ENCODE results near the gene CLASP1.
"Not testable (repeated sequence)": the region's sequence is repeated elsewhere in the genome, so short reads cannot be mapped to it uniquely, and the experiment has no call there.

CLASP1 gene

DNA sequence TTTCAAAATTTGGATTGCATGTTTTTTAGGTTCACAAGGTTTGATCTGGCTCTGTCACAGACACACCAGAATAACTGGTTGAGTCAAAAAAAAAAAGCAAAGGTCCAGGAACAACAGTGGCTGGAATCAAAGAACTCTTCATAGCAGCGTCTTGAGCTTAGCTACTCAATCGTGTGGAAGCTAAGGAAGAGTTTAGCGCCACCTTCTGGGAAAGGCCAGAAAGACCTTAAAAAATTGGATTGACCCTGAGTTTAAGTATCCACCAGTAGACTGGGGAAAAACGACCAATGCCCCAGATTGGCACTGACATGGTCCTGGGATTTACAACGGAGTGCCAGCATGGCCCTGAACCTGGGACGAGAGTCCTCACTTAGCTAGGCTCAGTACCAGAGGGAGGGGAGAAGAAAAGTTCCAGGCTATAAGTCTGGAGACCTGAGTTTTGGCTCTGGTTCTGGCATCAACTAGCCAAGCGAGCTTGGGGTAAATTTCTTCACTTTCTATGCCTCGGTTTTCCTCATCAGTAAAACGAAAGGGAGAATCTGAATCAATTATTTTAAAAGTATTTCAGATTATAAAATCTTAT, 293.1 kb downstream of the CLASP1 start:
- DNase-seq = peak in 28 of 42 donors; percentile 26 to 84 (median 60)
- intact Hi-C loops (cut with DNase I) = loop anchor here (10.0 kb wide), 1 partner anchor 261 kb away; no protein-coding TSS in a partner anchor

DNA sequence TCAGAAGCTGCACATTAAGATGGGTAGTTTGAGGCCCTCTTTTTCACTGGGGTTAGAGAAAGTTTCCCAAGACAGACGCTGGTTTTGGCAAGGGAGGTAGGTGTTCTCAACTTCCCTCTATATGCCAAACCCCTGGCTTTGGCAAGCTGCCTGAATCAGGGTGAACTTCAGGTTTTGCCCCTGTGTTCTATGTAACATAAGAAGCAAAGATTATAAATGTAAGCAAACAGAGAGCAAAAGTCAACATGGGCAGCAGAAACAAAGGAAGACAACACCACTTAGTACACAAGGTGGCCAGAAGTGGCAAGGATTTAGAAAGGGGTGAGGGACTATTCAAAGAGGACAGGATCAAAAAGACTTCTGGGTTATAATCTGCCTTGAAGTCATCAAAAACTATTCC, 293.8 kb downstream of the CLASP1 start:
- intact Hi-C loops (cut with DNase I) = loop anchor here (10.0 kb wide), 1 partner anchor 261 kb away; no protein-coding TSS in a partner anchor

DNA sequence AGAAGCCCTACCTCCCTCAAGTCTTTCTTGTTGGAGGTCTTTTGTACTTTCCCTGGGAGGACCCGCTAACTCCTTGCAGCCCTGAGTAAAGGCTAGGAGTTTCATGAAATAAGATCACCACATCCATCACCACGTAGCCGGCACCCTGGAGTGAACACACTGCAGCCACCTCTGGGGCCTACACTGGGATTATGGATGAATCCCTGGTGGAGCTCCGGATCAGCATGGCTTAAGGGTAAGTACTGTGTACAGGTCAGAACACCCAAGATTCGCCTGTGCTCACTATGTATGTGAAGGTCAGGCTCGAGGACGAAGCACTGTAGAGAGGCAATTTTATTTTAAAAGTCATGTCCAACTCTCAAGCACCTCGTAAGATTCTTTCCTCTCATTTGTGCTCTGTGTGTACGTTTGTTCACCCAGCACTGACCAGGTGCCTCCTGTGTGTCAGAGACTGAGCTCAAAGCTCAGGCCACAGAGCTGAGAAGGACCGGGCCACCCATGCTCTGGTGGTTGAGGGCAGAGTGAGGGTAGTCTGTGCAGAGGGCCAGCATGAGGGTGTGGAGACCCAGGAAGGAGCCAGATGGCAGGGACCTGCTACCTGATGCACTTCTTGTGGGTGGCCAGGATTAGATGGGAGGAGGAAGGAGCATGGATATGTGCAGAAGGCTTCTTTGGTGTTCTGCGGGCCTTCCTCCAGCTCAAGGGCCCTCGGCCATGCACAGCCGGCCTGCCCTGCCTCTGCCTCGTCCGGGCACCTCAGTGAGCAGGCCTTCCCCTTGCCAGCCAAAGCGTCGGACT, 297.5 kb downstream of the CLASP1 start:
- intact Hi-C loops (cut with DNase I) = loop anchor here (10.0 kb wide), 1 partner anchor 257 kb away; no protein-coding TSS in a partner anchor
- DNase-seq = no peak

More for the DNA sequence above, 293.8 kb downstream of the CLASP1 start:
- peak in 1 of 42 donors; percentile 21 for DNase-seq

DNA sequence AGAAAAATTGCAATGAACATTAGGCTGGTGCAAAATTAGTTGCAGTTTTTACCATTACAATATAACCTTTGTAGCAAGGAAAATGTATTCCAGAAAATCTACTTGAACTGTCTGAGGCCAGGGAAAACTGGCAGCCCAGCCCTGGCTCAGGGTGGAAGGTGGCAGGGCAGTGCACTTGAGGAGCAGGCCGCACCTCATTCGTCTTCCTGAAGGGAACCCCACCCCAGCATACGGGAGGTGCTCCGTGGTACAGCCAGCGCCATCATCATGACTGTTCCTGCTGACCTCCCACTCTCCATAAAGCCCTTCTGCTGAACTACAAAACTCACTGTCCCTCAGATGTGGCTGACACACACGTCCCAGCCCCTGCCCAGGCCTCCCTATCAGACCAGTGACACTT, 298.4 kb downstream of the CLASP1 start:
- DNase-seq = no peak
- intact Hi-C loops (cut with DNase I) = loop anchor here (10.0 kb wide), 1 partner anchor 256 kb away; no protein-coding TSS in a partner anchor

DNA sequence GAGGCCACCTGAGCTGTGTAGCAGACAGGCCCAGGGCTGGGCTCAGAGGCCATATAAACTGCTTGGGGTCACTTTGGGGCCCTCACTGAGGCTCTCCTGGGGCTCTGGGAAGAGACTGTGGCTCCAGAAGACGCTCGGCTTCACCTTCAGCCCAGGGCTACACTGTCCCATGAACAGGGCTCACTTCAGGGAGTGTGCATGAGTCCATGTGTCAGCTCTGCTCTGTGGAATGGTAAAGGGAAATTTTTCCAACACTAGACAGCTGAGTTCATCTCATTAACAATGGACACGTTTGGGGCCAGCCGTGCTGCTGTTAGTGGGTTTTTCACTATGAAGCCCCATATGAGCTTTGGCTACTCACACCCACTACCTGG, 298.9 kb downstream of the CLASP1 start:
- no peak for DNase-seq
- intact Hi-C loops (cut with DNase I) = loop anchor here (10.0 kb wide), 1 partner anchor 256 kb away; no protein-coding TSS in a partner anchor

DNA sequence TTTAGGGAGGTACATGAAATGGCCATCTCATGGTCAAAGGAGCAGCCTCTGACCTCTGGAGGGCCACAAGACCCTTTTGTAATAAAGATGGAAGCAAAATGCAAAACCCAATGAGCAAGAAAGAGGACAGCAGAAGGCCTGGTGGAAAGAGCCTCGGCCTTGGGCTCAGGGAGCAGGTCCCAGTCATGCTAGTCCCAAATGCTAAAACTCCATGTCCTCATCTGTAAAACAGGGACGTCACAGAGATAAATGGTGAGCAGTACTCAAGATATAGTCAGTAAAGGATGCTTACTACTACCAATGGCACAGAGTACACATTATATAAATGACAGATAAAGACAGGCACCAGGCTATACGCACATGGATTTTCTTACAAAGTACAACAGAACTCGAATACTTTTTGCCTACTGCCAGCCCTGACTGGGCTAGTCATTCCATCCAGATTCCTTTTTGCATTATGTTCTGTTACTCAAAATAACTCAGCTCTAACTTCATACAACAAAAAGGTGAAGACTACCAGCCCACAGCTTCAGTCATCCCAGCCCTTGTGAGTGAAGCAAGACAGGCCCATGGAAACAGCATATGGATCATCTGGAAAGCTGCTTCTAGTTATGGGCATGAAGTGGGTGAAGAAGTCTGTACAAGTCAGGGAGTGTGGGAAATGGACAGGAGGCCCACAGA, 299.4 kb downstream of the CLASP1 start:
- DNase-seq = peak in 6 of 42 donors; percentile 12 to 55 (median 30)
- intact Hi-C loops (cut with DNase I) = loop anchor here (10.0 kb wide), 1 partner anchor 255 kb away; no protein-coding TSS in a partner anchor

DNA sequence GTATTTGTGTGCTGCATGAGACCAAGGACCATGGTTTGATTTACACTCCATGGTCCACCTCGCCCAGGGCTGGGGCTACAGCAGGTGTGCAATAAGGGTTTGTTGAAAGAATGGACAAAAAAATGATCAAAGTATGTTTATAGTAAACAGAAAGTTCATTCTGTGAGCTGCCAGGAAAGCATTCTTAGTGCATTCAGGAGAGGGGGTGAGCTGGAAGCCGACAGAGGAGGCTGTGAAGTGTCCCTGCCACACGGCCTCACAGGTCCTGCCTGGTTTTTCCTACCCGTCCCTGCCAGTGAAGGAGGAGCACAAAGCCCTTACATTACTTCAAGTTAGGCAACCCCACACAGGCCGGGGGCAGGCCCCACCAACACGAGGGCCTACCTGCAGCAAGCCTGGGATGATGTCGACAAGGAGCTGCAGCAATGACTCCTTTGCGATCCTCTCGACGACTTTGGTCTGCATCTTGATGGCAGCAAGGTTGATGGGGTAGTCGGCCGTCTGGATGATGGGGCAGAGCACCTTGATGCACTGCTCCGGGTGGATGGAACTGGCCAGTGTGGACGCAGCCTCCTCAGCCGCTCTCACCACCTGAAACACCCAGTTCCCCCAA, 301.0 kb downstream of the CLASP1 start:
- intact Hi-C loops (cut with DNase I) = no loop called here
- peak in 1 of 42 donors; percentile 29 for DNase-seq

DNA sequence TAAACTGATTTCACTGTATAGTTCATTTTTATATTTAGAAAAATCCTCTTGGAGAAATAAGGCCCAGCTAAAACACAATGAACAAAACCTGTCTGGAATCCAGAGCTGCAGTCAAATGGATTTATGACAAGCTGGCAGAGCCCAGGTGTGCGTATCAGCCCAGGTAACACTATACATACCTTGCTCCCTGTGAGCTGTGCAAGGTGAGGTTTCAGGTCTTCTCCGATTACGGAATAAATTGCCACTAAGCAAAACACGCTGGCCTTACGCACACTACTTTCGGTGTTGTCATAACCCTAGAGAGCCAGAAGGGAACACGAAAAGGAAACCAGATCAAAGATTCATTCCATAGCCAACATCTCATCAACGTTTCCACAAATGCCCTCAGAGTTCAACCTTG, 302.4 kb downstream of the CLASP1 start:
- no peak for DNase-seq
- intact Hi-C loops (cut with DNase I) = no loop called here

DNA sequence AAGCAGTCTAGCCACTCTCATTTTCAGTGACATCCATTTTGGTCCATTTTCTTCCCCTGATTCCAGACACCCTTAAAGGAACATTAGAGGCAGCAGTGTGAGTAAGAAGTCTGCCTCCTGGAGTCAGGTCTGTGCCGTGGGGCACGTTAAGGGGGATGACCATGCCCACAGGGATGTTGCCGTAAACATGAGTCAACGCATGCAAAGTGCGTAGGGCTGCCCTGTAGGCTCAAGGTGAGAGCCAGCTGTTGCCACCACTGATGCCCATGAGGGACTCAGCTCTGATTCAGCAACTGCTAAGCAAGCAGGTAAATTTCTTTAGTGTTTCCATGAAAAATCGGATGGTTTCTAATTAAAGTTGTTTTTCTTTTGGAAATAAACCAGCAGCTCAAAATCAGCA, 302.9 kb downstream of the CLASP1 start:
- intact Hi-C loops (cut with DNase I) = no loop called here

DNA sequence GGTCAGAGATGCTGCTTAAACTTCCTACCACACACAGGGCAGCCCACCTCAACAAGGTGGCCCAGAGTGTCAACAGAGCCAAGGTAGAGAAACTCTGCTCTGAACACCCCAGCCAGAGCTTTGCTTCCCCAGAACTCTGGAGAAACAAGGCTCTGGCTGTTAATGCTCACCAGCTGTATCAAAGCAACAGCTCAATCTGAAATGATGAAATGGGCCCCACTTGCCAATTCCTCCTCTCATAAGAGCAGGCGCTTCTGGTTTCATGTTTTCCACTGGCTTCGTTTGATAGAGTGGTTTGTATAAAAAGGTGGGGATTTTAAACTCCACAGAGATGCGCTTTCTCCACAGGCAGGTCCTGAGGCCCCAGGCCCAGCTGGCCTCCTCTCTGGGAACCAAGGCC, 303.4 kb downstream of the CLASP1 start:
- intact Hi-C loops (cut with DNase I) = no loop called here

More for the DNA sequence above, 302.9 kb downstream of the CLASP1 start:
- DNase-seq = no peak

DNA sequence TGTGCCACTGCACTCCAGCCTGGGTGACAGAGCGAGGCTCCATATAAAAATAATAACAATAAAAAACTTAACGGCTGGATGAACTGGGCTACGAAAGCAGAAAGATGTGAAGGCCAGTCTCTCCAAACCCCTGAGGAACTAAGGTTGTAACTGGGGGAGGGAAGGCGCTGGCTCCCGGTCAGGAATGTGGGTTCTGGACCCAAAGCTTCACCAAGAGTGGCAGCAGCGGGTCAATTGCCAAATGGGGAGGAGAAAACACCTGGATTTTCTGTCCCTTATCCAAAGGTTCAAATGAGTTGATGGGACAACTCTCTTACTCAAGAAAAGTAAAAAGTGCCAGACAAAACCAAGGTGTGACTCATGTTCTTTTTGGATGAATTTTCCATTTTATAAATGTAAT, 304.2 kb downstream of the CLASP1 start:
- intact Hi-C loops (cut with DNase I) = no loop called here
- DNase-seq = no peak

More for the DNA sequence above, 303.4 kb downstream of the CLASP1 start:
- DNase-seq = no peak

DNA sequence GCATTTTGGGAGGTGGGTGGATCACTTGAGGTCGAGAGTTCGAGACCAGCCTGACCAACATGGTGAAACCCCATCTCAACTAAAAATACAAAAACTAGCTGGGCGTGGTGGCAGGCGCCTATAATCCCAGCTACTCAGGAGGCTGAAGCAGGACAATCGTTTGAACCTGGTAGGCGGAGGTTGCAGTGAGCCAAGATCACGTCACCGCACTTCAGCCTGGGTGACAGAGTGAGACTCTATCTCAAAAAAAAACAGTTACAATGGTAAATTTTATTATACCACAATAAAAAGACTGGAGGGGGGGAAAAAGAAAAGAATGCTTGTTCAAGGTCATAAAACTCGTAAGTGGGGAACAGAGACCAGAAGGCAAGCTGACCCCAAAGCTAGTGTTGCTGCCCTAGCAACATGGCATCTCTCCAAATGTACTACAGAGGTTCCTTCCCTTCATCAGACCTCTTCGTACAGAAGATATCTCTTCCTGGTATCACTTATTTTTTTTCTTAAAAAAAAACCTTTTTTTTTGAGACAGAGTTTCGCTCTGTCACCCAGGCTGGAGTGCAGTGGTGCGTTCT, 305.3 kb downstream of the CLASP1 start:
- intact Hi-C loops (cut with DNase I); DNase-seq: not testable (repeated sequence)

DNA sequence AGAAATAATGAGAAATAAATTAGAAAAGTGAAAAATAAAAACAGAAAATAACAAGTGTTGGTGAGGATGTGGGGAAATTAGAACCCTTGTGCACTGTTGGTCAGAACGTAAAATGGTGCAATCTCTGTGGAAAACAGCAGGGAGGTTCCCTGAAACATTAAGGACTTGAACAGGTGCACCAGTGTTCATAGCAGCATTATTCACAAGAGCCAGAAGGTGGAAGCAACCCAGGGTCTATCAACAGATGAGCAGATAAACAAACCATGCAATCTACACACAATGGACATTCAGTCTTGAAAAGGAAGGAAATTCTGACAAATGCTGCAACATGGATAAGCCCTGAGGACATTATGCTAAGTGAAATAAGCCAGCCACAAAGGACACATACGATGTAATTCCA, 306.1 kb downstream of the CLASP1 start:
- DNase-seq = no peak
- intact Hi-C loops (cut with DNase I) = no loop called here

DNA sequence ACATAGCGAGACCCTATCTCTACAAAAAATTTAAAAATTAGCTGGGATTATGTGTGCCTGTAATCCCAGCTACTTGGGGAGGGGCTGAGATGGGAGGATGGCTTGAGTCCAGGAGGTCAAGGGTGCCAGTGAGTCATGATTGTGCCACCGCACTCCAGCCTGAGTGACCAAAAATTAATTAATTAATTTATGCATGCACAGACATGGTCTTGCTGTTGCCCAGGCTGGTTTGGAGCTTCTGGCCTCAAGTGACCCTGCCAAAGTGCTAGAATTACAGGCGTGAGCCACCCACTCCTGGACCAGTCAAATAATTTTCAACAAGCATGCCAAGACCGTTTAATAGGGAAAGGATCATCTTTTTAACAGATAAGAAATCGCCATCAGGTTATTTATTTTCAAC, 306.5 kb downstream of the CLASP1 start:
- DNase-seq = peak in 2 of 42 donors; percentile 13 to 47
- intact Hi-C loops (cut with DNase I) = no loop called here

DNA sequence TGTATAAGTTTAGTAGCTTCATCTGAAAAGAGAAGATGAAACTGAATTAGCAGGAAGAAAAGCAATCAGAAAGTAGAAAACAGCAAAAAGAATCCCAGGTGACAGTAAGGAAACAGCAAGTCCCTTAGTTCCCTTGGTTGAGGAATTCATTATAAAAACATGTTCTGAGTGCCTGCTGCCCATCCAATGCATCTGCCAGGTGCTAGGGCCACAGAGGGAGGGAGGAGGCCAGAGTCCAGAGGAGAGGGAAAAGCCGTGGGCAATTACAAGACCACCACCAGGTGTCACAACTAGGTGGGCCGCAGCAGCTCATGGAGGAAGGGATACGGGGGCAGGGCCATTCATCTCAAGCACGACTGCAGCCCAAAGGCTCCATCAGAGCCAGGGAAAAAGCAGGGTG, 308.3 kb downstream of the CLASP1 start:
- intact Hi-C loops (cut with DNase I) = no loop called here
- DNase-seq = no peak

DNA sequence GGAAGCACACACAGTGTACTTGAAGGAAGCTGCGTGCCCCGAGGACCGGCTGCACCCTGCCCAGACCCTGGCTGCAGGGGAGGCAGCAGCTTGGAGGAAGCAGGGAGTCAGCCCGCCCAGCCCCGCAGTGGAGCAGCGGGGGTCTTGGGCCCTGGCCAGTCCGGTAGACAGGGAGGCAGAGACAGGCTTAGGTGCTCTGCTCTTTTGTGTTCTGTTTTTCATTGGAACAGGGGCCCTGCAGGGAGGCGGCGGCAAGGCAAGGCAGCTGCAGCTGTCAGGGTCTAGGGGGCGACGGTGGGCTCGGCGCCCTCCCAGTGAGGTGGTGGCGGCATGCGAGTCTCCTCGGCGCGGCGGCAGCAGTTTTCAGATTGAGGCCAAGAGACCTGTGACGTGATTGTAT, 311.0 kb downstream of the CLASP1 start:
- intact Hi-C loops (cut with DNase I) = no loop called here
- DNase-seq = no peak

DNA sequence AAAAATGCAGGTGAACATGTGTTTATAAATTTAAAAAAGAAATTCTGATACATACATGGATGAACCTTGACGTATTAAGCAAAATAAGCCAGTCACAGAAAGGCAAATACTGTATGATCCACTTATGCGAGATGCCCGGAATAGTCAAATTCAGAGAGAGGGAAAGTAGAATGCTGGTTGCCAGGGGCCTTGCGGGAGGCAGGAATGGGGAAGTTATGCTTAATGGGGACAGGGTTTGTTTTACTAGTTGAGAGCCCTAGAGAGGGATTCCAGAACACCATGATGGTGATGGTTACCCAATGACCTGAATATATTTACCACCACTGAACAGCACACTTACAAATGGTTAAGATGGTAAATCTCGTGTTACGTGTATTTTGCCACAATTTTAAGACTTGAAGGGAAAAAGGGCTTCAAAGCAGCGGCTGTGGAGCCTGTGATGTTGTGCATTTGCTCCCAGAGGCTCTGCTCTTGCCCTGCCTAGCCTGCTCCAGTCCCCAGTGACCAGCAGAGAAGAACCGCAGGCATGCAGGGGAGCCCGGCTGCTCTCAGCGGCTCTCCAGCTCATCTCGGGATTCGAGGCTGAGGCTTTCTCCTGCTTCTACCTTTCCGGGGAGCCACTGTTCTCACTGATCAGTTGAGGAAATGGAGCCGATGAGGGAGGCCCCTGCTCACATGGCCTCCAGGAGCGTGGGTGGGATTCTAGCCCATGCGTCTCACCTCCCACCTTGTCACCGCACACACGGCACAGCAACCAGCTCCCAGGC, 312.6 kb downstream of the CLASP1 start:
- intact Hi-C loops (cut with DNase I) = no loop called here

More for the DNA sequence above, 312.6 kb downstream of the CLASP1 start:
- DNase-seq = peak in 19 of 42 donors; percentile 8 to 50 (median 40)

Data from head of caudate nucleus (tissue), 42 donors.